GM18861 (cell line): ENCODE results near the gene PMM2.

Experiments
- ATAC-seq: cut with Tn5 transposase; IDR thresholded peaks from one replicate; pipeline ENCODE4 v1.9.1; 2021; ENCODE audit not compliant: unreplicated experiment

The PMM2 gene

DNA sequence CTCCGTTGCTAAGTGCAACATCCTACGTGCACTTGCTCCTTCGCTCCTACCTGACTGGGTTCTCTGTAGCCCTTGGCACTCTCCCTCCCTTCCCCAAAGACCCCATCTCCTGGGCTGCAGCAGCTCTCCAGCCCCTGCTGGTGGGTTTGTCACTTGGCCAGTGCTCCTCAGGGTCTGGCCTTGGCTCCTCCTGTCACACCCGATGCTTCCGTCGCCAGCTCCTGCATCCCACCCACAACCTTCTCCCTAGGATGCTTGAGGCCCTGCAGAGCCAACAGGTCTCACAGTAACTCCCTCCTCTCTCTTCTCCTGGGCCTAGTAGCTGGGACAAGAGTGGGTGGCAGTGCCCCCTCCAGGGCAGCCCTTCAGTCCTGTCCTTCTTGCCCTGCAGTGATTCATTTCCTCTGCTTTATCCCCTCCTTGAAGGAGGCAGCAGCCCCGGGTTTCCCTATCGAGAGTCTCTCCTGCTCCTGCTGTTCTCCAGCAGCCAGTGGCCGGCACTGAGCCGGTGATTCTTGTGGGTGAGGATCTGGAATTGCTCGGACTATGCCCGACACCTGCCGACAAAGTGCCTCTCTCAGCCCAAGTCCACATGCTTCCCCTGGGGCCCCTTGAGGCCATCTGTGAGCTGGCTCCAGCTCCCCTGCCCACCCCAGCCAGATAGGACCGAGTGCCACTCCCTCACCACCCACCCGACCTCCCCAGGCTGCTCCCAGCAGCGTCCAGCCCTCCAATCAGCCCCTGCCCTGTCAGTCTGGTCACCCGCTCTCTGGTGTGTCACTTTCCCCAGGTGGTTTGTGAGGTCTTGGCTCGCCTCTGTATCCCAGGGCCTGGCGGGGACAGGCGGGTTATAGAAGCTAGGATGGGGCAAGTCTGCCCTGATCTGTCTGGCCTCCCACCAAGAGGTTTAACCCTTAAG lies 88.3 kb downstream of the PMM2 start:
- no peak for ATAC-seq

DNA sequence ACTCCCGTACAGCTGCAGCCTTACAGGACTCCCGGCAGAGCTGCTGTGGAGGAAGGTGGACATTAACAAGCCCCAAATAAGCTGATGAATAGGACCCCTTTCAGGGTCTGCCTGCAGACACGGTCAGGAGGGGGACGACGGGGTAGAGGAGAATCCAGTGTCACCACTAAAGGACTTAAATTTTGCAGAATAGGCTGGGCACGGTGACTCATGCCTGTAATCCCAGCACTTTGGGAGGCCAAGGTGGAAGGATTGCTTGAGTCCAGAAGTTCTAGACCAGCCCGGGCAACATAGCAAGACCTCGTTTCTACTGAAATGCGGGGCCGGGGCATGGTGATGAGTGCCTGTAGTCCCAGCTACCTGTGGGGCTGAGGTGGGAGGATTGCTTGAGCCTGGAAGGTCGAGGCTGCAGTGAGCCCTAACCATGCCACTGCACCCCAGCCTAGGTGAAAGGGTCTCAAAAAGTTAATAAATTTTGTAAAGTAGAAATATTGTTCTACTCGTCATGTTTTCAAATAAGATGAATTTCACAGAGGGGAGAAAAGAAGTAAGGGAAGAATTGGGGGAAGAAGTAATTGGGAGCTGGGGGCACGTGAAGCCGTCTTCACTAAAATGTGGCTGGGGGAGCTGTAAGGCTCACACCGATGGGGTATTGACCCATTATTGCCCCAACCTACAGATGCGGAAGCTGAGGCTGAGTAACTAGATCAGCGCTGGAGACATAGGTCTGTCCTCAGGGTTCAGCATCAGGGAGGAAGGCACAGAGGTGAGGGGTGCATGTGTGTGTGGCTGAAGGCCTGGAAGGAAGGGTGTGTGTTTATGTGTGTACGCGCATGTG lies 89.2 kb downstream of the PMM2 start:
- no peak for ATAC-seq

DNA sequence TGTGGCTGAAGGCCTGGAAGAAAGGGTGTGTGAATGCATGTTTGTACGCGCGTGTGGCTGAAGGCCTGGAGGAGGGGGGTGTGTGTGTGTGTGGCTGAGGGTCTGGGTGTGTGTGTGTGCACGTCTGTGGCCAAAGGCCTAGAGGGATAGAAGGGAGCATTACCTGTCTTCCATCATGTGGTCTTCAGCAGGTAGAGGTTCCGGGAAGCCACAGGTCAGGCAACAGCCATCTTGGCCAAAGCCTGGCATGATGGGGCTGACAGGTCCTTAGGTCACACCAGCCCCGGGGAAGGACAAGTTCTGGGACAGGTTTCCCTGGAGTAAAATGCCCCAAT lies 89.8 kb downstream of the PMM2 start:
- no peak for ATAC-seq

DNA sequence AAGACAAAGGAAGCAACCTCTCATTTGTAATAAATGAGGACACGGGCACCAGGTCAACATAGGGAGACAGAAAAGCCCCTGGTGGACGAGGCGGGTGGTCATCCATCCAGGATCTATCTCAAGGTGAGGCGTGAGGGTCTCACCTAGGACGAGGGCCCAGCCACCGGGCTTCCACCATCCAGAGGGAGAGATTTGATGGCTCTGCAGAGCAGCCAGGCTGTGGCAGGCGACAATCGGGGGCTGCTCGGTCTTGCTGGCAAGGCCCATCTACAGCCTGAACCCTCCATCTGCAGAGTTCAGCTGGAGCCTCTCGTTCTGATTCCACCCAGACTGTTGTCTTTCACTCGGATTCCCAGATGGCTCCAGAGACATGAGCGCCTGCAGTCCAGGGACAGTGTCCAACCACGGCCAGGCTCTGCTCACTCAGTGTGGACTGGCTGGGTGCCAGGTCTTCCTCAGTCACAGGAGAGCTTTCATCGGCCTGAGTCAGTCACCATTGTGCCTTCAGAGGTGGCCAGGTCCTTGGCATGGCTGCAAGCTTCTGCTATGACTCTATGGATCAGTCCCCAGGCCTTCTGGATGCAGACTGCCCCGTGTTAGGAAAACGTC lies 90.4 kb downstream of the PMM2 start:
- no peak for ATAC-seq

DNA sequence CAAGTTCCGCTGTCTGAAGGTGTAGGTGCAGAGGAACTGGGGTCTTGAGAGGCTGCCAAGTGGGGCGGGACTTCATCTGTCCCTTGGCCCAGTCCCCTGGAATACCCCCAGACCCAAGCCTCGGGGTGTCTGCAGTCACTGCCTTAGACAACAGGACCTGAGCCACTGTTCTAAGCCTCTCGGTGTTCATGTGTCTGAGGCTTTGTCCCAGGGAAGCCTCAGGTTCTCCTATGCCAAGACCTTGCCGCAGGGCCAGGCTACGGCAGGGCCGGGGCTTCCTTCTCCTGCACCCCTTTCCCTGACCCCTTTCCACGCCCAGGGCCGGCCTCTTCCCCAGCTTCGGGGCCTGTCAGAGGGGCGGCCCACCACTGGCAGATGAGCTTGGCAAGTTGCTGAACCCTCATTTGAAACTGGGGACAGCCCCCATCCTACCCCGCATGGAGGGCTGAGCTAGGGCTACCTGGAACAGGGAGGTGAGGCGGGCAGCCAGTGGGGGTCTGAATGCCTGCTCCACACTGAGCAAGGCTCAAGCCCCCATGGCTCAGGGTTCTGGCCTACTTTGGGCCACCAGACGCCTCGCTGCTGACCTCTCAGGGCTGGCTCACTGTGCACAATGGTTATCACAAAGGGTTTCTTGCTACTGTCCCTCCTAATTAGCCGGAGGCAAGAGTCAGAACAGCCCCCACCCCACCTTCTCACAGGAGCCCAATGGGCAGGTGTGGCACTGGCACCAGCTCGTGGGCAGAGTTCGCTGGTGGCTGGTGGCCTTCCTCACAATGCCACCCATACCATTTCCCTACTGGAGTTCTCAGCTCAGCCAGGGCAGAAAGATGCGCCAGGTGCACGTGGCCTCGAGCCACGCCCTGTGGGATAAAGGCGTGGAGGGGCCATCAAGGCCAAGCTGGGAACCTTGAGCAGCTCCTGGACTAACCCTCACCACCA lies 91.6 kb downstream of the PMM2 start:
- ATAC-seq, result no peak

DNA sequence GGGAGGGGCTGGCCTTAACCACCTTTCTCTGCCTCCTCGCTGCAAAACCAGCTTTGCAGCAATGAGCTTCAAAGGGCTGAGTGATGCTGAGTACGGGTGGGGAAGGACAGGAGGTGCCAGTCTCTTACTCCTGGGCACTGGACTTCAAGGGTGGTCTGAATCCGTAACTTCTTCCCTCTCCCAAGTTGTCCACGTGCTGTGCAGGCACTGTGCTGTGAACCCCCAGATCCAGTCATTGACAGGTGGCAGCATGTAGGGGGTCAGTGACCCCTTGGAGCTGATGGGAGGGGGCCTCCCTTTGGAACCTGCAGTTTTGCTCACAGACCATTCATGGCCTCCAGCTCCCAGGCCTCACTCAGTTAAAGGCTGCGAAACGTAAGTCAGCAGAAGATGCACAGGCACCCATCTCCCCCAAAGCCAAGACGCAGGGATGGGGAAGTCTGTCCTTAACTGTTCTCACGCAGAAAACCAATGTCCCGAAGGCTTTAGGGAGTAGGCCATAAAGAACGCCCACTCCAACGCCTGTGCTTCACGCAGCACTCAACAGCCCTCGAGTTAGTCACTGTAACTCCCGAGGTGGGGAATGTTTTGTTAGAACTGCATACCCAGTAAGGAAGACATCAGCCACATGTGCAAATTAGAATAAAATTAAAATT lies 92.4 kb downstream of the PMM2 start:
- ATAC-seq, result no peak

DNA sequence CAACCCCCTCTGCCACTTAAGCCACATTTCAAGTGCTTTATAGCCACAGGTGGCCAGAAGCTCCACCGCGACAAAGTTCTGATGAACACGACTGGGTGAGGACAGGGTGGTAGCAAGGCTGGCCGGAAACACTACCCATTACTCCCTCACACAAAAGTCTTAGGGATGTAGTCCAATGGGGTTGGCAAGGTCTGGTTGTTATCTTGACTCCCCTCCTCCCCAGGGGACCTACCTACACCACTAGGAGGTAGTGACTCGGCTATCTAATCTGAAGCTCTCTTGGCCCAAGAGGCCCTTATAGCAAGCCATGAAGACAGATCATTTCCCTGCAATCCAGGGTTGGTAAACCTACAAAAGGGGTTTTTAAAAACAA lies 92.9 kb downstream of the PMM2 start:
- ATAC-seq, result no peak

DNA sequence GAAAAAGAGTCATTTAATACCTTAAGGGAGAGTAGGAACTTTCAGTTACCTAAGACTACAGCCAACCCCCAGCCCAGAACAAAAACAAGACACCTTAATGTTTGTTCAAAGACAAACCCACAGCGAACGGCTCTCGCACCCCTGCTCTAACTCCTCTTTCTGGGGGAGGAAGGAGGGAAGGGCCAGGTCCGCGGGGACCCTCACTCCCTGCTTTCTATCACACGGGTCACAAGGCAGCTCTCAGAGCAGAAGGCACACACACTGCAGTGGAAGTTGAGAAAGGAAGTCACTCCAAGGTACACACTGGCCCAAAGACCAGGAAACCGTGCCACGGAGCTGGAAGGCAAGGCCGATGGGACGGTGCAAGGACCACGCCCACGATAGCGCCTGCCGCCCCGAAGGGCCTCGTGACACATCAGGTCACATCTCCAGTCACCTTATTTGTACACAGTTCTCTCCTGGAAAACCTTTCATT lies 94.5 kb downstream of the PMM2 start:
- ATAC-seq, result peak; percentile 27

DNA sequence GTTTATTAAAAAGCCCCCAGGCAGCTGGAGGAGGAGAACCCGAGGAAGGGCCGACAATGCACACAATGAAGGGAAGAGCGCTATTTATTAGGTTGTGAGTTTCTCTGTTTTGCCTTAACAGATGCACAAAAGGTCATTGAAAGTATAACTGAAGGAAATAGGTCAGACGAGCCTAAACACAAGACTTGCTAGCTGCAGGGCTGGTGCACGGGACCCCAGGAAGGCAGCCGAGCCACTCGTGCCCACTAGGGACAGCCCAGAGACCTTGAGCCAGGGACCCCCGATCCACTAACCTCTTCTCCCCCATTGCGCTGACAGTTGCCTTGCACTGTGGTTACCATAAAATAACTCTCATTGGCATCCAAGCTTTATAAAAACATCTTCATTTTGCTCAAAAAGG lies 95.8 kb downstream of the PMM2 start:
- ATAC-seq, result no peak

DNA sequence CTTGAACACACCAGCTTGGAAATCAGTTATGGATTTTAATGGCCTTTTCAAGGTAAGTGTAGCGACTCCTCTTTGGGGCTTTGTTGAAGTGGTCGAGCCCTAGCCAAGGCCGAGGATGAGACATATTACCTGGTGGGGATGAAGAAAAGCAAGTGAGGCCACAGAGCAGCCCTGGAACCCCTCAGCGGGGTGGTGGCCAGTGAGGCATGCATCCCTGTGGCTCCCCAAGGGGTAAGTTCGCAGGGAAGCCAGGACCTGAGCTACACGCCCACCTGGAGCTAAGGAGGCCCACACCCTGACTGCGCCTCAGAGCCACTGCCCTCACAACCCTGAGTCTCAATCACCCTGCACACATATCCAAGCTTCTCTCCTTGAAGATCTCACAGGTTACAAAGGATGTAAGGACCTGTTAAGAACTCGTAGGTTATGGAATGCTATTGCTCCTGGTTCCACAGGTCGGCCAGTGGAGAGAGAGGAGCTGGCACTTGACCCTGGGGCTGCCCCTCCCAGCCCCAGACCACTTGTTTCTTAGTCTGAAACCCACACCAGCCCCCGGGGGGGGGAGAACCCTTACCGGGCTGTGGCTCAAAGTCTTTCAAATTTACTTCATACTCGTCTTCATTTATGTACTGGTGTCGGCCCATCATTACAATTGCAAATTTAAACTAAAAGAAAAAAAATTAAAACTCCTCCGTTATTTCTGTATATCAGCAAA lies 96.5 kb downstream of the PMM2 start:
- no peak for ATAC-seq

DNA sequence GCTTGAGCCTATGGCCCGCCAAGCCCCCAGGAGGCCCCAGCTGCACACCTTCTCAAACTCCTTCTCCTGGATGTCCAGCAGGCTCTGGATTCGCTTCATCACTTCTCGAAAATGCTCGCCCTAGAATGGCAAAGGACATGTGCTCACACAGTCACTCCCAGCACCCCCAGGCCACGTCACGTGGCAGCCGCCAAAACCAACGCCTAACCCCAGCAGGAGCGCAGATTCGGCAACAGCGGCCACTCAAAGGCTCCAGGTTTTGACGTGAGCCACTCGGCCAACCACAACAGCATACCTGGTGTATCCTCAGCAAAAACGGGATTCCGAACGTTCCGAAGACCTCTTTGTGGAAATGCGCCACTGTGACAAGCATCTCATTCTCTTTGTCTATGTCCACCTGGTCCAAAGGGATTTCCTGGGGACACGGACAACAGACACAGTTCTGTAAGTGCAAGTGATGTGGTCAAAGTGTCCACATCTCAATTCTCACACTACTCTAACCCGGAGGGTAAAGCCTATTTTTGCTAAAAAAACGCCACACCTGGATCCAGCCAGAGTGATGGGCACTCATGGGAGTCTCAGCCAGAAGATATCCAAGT lies 97.2 kb downstream of the PMM2 start:
- no peak for ATAC-seq

DNA sequence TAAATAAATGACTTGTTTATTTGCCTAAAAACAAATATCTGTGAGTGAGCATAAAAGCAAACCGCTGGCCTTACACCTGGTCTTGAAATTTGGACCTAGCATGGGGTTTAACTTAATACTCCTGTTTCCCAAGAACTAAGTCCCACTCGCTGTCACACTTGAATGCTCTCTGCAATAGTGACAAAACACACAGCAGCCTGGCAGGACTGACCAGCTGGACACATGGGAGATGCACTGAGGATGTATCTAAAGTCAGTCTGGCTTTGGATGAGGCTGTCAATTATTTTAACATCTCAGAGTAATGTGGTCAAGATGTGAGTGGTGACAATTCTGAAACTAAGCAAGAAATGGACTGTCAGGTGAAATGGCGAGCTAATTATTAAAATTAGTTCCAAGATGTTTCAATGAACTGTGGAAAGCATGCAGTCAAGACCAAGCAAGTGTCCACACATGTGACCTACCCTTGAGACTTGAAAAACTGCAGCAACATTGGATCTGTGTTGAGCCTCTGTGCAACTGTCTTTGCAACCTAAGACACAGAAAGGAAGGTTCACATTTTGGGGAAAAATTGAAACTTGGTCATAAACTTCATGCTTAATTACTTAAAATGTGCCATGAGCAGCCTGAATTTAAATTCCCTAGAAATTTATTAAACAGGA lies 101.2 kb downstream of the PMM2 start:
- ATAC-seq, result peak; percentile 29
